ENCODE measurements around the gene PLD5. TPM values are rescaled to one million over a fixed set of nuclear protein-coding genes. Genes with fewer than 3 reads are reported as not detected.
"Not testable (repeated sequence)": the region's sequence is repeated elsewhere in the genome, so short reads cannot be mapped to it uniquely, and the experiment has no call there.

Gene PLD5
- total and polyA plus RNA-seq, 3 donors from 2014 or later = 0.63 to 1.7 (median 0.81) TPM

GRCh38 chr1:242318140-242318539 is 206.4 kb downstream of the PLD5 start:
- no peak for DNase-seq
- H3K4me3 ChIP-seq = no peak overlapping the region
- no peaks in the 10 kb centered on the region for H3K27me3 ChIP-seq
- no peak for TF ChIP-seq POLR2A (IDR thresholded peaks at IDR 0.05)
- no peak for TF ChIP-seq CTCF (IDR thresholded peaks at IDR 0.05)
- H3K4me1 ChIP-seq = no peaks in the 10 kb centered on the region
- no peaks in the 10 kb centered on the region for H3K9me3 ChIP-seq
- H3K36me3 ChIP-seq (ENCODE audit: low read depth, missing control alignments) = no peaks in the 10 kb centered on the region
- intact Hi-C loops (cut with DNase I; ENCODE audit: low total_unique reads) = no loop called here
- no peak overlapping the region for H3K27ac ChIP-seq
- 85 to 91% methylated on average over 10 of the region's 10 CpGs for WGBS, 2 donors

- intact Hi-C loops (cut with DNase I; ENCODE audit: low total_unique reads); H3K9me3 ChIP-seq; H3K27me3 ChIP-seq; DNase-seq; H3K36me3 ChIP-seq (ENCODE audit: low read depth, missing control alignments); H3K4me1 ChIP-seq; H3K4me3 ChIP-seq; H3K27ac ChIP-seq: not testable (repeated sequence)
- WGBS, 2 donors = 90 to 100% methylated on average over 1 of the region's 1 CpG
These were observed 209.6 kb downstream of the PLD5 start for GRCh38 chr1:242314865-242315264.

GRCh38 chr1:242314085-242314649 is 210.3 kb downstream of the PLD5 start:
- DNase-seq = not testable (repeated sequence)

GRCh38 chr1:242308681-242309080 is 215.8 kb downstream of the PLD5 start:
- H3K36me3 ChIP-seq (ENCODE audit: low read depth, missing control alignments); H3K27me3 ChIP-seq; DNase-seq; H3K9me3 ChIP-seq; H3K27ac ChIP-seq; H3K4me1 ChIP-seq; H3K4me3 ChIP-seq; intact Hi-C loops (cut with DNase I; ENCODE audit: low total_unique reads): not testable (repeated sequence)
- whole genome bisulfite sequencing, 2 donors = 57 to 65% methylated on average over 7 of the region's 7 CpGs

More at GRCh38 chr1:242314085-242314649, 210.3 kb downstream of the PLD5 start:
- H3K36me3 ChIP-seq (ENCODE audit: low read depth, missing control alignments); H3K27me3 ChIP-seq; H3K4me1 ChIP-seq; intact Hi-C loops (cut with DNase I; ENCODE audit: low total_unique reads); H3K9me3 ChIP-seq; H3K4me3 ChIP-seq; H3K27ac ChIP-seq: not testable (repeated sequence)
- WGBS, 2 donors = 69 to 87% methylated on average over 3 of the region's 3 CpGs

GRCh38 chr1:242293781-242294180 is 230.7 kb downstream of the PLD5 start:
- H3K4me3 ChIP-seq; DNase-seq; H3K27me3 ChIP-seq; intact Hi-C loops (cut with DNase I; ENCODE audit: low total_unique reads); H3K9me3 ChIP-seq; H3K4me1 ChIP-seq; H3K27ac ChIP-seq; H3K36me3 ChIP-seq (ENCODE audit: low read depth, missing control alignments): not testable (repeated sequence)
- WGBS, 2 donors = 95 to 96% methylated on average over 1 of the region's 1 CpG

GRCh38 chr1:242288067-242288466 is 236.4 kb downstream of the PLD5 start:
- DNase-seq; H3K27me3 ChIP-seq; H3K27ac ChIP-seq; H3K36me3 ChIP-seq (ENCODE audit: low read depth, missing control alignments); H3K9me3 ChIP-seq; H3K4me1 ChIP-seq; intact Hi-C loops (cut with DNase I; ENCODE audit: low total_unique reads); H3K4me3 ChIP-seq: not testable (repeated sequence)
- 59 to 95% methylated on average over 3 of the region's 3 CpGs for WGBS, 2 donors

GRCh38 chr1:242282758-242283485 is 241.6 kb downstream of the PLD5 start:
- H3K36me3 ChIP-seq (ENCODE audit: low read depth, missing control alignments); H3K4me1 ChIP-seq; H3K27me3 ChIP-seq; DNase-seq; intact Hi-C loops (cut with DNase I; ENCODE audit: low total_unique reads); H3K9me3 ChIP-seq; H3K4me3 ChIP-seq; H3K27ac ChIP-seq: not testable (repeated sequence)
- 68 to 72% methylated on average over 5 of the region's 5 CpGs for WGBS, 2 donors

- H3K36me3 ChIP-seq (ENCODE audit: low read depth, missing control alignments); DNase-seq; H3K9me3 ChIP-seq; H3K27ac ChIP-seq; H3K4me3 ChIP-seq; H3K4me1 ChIP-seq; intact Hi-C loops (cut with DNase I; ENCODE audit: low total_unique reads); H3K27me3 ChIP-seq: not testable (repeated sequence)
- WGBS, 2 donors = 68 to 69% methylated on average over 3 of the region's 3 CpGs
These were observed 246.1 kb downstream of the PLD5 start for GRCh38 chr1:242278406-242278805.

GRCh38 chr1:242276769-242277168 is 247.7 kb downstream of the PLD5 start:
- intact Hi-C loops (cut with DNase I; ENCODE audit: low total_unique reads); DNase-seq; H3K4me1 ChIP-seq; H3K9me3 ChIP-seq; H3K27me3 ChIP-seq; H3K4me3 ChIP-seq; H3K36me3 ChIP-seq (ENCODE audit: low read depth, missing control alignments); H3K27ac ChIP-seq: not testable (repeated sequence)
- WGBS, 2 donors = 73 to 83% methylated on average over 4 to 6 of the region's 6 CpGs

- intact Hi-C loops (cut with DNase I; ENCODE audit: low total_unique reads); H3K27ac ChIP-seq; H3K4me1 ChIP-seq; DNase-seq; H3K36me3 ChIP-seq (ENCODE audit: low read depth, missing control alignments); H3K9me3 ChIP-seq; H3K4me3 ChIP-seq; H3K27me3 ChIP-seq: not testable (repeated sequence)
- 91% methylated on average over 2 of the region's 2 CpGs for WGBS, 2 donors
These were observed 257.5 kb downstream of the PLD5 start for GRCh38 chr1:242267004-242267403.

GRCh38 chr1:242264419-242264818 is 260.1 kb downstream of the PLD5 start:
- DNase-seq; H3K9me3 ChIP-seq; H3K27ac ChIP-seq; H3K4me3 ChIP-seq; H3K4me1 ChIP-seq; intact Hi-C loops (cut with DNase I; ENCODE audit: low total_unique reads); H3K27me3 ChIP-seq; H3K36me3 ChIP-seq (ENCODE audit: low read depth, missing control alignments): not testable (repeated sequence)
- 86% methylated on average over 7 of the region's 7 CpGs for WGBS, 2 donors

Data from testis (tissue), 3 donors.